GM21390 (cell line): ENCODE data around the gene FAM110A.
"Not testable (repeated sequence)": the region's sequence is repeated elsewhere in the genome, so short reads cannot be mapped to it uniquely, and the experiment has no call there.

Experiments used
- ATAC-seq: cut with Tn5 transposase; IDR thresholded peaks from one replicate; pipeline ENCODE4 v1.9.1; 2021; ENCODE audit not compliant: unreplicated experiment

Gene FAM110A

DNA sequence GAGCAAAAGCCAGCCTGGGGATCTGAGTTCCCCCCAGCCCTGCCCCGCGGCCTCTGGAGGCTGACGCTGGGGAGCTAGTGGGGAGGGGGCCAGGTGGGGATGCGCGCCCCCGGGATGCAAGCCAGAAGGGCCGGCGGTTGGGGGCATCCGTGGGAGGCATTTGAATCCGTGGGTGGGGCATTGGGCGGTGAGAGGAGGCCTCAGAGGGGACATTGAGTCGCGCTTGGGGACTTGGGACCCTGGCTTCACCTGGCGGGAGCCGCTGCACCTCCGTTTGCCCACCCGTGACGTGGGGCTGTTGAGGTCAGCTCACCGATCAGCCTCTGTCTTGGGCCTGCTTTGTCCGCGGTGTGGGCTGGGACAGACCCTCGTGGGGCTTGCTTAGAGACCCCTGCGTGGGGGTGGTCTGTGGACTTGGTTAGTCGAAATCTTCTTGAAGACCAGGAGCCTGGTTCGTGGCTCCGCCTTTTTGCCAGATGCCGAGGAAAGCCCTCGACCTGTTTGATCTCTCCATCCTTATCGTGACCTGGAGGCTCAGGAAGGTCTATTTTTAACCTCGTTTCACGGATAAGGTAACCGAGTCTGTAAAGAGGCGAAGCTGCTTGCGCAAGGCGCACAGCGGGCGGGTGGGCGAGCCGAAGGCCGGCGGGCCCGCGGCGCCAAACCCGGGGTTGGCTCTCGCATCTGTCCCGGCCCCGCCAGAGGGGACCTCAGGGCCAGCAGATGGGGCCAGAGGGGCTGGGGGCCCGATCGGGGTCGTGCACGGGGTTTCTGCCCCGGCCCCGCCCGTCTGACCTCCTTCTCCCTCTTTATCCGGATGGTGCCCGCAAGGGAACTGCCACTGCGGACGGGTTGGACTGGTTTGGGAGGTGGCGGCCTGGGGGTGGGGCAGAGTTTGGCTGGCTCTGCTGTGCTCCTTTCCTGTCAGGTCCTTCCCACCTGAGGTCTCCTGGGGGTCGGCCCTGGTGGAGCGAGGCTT is 8.3 kb downstream of the FAM110A start:
- no peak for ATAC-seq

DNA sequence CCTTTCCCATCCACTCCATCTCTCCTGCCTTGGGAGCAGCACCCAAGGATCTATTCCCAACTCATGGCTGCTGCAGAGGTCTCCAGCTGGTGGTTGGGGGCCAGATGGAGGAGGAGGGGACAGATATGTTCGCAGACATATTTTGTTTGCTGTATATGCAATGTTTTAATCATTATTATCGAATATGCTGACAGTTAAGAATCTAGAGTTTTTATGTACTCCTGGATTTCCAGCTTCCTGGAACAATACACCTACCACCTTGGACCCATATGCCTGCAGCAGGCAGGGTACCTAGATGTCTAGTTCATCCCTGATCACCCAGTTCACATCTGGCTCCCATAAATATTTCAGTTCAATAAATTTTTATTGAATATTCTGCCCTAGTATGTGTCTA is 9.0 kb downstream of the FAM110A start:
- no peak for ATAC-seq

GRCh38 chr20:843912-844311 is 10.4 kb downstream of the FAM110A start:
- ATAC-seq: no peak

DNA sequence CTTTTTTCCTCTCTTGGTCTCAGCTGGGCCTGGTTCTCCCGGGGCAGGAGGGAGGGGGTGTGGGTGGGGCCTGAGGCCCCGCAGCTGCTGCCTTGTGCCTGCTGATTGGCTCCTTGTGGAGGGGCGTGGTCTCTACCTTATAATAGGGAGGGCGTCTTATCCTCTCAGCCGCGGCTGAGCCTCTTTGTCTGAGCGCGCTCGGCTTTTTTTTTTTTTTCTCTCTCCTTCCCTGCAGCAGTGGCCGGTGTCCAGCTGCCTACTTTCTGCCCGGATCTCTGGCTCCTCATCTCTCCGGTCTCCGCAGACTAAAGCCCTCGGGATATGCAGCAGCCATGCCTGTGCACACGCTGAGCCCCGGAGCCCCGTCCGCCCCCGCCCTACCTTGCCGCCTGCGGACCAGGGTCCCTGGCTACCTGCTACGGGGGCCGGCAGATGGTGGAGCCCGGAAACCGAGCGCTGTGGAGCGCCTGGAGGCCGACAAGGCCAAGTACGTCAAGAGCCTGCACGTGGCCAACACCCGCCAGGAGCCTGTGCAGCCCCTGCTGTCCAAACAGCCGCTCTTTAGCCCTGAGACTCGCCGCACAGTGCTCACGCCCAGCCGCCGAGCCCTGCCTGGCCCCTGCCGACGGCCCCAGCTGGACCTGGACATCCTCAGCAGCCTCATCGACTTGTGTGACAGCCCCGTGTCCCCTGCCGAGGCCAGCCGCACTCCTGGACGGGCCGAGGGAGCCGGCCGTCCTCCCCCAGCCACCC is 11.1 kb downstream of the FAM110A start:
- peak; percentile 92 for ATAC-seq

DNA sequence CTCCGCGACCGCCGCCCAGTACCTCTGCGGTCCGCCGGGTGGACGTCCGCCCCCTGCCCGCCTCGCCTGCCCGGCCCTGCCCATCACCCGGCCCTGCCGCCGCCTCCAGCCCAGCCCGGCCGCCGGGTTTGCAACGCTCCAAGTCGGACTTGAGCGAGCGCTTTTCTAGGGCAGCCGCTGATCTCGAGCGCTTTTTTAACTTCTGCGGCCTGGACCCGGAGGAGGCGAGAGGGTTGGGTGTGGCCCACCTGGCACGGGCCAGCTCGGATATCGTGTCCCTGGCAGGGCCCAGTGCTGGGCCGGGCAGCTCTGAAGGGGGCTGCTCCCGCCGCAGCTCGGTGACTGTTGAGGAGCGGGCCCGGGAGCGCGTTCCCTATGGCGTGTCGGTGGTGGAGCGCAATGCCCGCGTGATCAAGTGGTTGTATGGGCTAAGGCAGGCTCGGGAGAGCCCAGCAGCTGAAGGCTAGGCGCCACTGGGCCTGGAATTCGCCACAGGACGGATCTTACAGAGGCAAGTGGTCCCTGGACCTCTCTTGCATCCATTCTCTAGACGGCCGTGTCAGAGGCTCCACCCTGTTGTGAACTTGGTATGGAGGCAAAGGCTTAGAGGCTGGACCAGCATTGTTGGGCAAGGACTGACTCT is 11.8 kb downstream of the FAM110A start:
- ATAC-seq: no peak

DNA sequence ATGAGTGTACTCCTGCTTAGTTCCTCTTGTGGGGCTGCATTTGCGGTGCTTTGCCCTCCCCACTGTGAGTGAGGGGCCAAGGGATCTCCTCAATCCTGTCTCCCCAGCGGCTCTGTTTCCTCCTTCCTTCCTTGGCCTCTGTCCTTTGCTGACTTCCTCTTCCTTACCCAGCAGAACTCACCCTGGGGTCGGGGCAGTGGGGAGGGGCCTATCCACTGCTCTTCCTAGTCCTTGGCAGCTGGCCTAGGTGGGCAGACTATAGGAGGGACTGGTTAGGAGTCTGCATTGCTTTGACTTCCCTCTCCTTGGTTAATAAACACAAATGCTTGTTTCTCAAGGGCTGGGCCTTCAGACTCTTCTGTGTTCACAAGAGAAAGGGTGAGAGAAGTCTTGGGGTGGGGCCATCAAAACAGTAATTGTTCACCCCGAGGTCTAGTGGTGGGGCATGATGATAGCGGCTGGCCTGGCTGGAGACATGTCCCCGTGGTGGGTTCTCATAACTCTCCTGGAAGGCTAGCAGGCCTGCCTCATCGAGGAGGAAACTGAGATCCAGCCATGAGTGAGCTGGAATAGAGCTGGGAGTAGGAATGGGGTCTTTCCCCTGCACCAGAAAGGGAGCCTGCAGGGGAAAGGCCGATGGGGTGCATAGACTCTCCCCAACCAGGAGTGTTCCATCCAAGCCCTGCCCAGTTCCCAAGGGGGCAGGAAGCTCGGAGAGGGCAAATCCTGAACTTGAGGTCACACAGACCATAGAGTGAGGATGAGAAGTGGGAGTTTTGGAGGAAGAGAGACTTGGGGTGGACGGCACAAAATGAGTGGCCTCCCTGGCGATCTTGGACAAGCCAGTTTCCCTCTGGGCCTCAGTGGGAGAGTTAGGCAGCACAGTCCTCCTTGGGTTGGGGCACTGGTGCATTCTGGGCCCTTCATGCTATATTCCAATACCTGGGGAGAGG is 12.7 kb downstream of the FAM110A start:
- ATAC-seq: no peak

DNA sequence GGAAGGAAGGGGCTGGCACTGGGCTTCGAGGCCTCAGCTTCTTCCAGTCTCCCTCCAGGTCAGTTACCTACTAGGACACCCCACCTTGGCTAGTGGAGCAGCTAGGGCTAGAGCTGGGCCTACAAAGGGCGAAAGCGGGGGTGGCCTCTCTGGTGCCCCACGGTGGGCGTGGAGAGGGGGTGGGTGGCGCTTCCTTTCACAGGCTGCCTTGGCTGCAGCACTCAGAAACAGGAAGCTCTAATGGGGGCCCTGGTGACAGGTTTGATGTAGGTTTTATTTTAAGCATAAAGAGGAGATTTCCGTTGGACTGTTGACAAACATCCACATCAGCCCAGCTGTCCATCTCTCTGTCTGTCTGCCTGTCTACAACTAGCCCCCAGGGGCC is 13.4 kb downstream of the FAM110A start:
- no peak for ATAC-seq

DNA sequence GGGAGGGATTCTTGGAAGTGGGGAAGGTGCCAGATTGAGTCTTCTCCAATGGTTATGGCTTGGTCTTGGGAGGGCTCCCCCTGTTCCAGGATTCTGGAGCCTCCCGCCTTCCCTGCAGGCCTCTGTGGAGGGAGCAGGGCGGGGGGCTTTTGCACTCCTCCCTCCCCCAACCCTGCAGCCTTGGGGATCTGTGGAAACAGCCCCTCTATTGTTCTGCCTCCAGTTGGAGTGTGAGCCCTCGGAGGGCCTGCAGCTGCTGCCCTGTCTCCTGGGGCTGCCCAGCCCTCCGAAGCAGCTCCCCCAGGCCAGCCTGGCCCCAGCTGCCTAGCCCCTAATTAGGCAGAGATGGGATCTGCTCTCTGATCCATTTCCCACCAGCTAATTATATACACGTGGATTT is 14.7 kb downstream of the FAM110A start:
- no peak for ATAC-seq

DNA sequence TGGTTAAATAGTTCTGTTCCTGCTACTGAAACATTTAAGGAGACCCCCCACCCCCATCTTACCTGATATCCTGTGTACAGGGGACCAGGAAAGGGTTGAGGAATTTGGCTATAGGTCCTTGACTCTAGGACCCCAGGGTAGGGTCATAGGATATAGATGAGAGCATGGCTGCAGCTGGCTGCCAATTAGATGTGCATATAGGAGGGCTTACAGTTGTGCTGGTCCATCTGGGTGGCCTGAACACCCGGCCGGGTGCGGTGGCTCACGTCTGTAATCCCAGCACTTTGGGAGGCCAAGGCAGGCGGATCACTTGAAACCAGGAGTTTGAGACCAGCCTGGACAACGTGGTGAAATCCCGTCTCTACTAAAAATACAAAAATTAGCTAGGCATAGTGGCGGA is 15.2 kb downstream of the FAM110A start:
- ATAC-seq: not testable (repeated sequence)

- no peak for ATAC-seq
Measured at GRCh38 chr20:853406-853996, 20.0 kb downstream of the FAM110A start.

DNA sequence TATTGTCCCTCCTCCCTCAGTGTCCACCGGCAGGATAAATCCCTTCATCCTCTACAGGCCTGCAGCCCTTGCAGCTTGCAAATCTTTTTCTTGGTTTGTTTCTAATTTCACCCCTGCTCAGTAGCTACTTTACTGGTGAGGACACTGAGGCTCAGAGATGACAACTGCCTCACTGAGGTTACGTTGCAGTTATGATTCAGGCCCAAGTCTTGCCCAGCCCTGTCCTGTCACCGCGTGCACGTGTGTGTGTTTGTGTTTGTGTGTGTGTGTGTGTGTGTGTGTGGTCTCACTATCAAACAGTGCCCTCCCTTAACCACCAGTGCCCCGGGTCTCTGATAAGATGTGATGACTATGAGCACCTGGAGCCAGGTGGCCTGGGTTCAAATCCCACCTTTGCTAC is 21.1 kb downstream of the FAM110A start:
- ATAC-seq: no peak

DNA sequence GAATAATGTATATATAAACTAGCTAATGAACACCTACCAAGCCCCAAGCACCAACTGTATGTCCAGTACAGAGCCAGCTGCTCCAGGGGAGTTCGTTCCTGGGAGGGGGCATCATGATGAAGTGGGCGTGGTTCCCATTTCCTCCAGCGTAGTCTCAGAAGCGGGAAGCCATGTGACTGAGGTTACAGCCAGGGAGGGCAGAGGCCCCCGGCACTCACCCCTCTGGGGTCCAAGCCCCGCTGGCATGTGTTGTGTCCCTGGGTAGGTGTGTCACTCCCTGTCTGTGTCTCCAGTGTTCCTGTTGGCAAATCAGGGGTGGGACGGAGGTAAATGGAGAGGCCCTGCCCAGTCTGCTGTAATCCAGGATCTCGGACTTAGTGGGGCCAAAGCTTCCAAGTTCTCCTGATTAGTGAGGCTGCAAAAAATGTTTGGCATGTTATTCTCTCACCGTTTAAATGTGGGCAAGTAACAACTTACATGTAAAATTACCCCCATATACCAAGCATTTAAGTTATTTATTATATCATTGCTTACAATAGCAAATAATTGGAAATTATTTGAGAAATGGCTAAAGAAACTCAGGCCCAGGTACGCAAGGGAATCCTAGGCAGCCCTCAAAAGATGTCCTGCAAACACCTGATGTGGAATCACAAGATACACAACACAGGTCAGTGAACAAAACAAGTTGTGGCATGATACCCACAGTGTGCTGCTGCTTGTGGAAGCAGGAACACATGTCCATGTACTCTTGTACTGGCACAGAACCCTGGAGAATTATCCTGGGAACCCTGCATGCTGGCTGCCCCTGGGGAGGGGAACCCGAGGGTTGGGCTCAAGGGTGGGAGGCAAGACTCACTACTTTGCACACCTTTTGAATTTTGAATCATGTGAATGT is 22.2 kb downstream of the FAM110A start:
- ATAC-seq: no peak

GRCh38 chr20:856361-856775 is 22.9 kb downstream of the FAM110A start:
- ATAC-seq: no peak

- ATAC-seq: no peak
Measured at GRCh38 chr20:858011-858410, 24.5 kb downstream of the FAM110A start.

GRCh38 chr20:859751-860231 is 26.3 kb downstream of the FAM110A start:
- ATAC-seq: no peak

- ATAC-seq: no peak
Measured at GRCh38 chr20:860891-861290, 27.4 kb downstream of the FAM110A start.

- no peak for ATAC-seq
Measured at GRCh38 chr20:865440-865839, 31.9 kb downstream of the FAM110A start.

GRCh38 chr20:868279-868678 is 34.8 kb downstream of the FAM110A start:
- ATAC-seq: no peak

- no peak for ATAC-seq
Measured at GRCh38 chr20:869606-870005, 36.1 kb downstream of the FAM110A start.
